ENCODE data around the gene TRMT44.

GRCh38 chr4:8510191-8510590 lies 69.6 kb downstream of the TRMT44 start:
- TF ChIP-seq CTCF (conservative IDR thresholded peaks at IDR 0.05; ENCODE audit: low read depth, low read length) (no peak), EZH2 (IDR thresholded peaks at IDR 0.05; ENCODE audit: borderline replicate concordance, low read depth, low read length, poor library complexity, severe bottlenecking) (no peak)

Measured in A673 (cell line).